GM18867 (cell line): ENCODE measurements around the gene CBX6.
"Not testable (repeated sequence)": the region's sequence is repeated elsewhere in the genome, so short reads cannot be mapped to it uniquely, and the experiment has no call there.

Experiments
- ATAC-seq: cut with Tn5 transposase; IDR thresholded peaks from one replicate; pipeline ENCODE4 v1.9.1; 2021; ENCODE audit warnings: mild to moderate bottlenecking, moderate library complexity; ENCODE audit not compliant: unreplicated experiment

CBX6 gene

GRCh38 chr22:38861170-38861876 is 10.7 kb downstream of the CBX6 start:
- ATAC-seq: no peak

- ATAC-seq: no peak
These were observed 11.5 kb downstream of the CBX6 start for GRCh38 chr22:38860283-38861169.

- no peak for ATAC-seq
These were observed 12.3 kb downstream of the CBX6 start for GRCh38 chr22:38859581-38860282.

GRCh38 chr22:38858492-38858891 is 13.5 kb downstream of the CBX6 start:
- no peak for ATAC-seq

GRCh38 chr22:38854476-38854875 is 17.5 kb downstream of the CBX6 start:
- not testable (repeated sequence) for ATAC-seq

- not testable (repeated sequence) for ATAC-seq
These were observed 18.1 kb downstream of the CBX6 start for GRCh38 chr22:38853883-38854282.

GRCh38 chr22:38853196-38853651 is 18.8 kb downstream of the CBX6 start:
- ATAC-seq: no peak

GRCh38 chr22:38852522-38852921 is 19.5 kb downstream of the CBX6 start:
- no peak for ATAC-seq

GRCh38 chr22:38850941-38851849 is 20.8 kb downstream of the CBX6 start:
- ATAC-seq: no peak

- no peak for ATAC-seq
These were observed 21.6 kb downstream of the CBX6 start for GRCh38 chr22:38850399-38850798.

- ATAC-seq: no peak
These were observed 22.2 kb downstream of the CBX6 start for GRCh38 chr22:38849811-38850210.

- ATAC-seq: no peak
These were observed 25.6 kb downstream of the CBX6 start for GRCh38 chr22:38846412-38846811.

- no peak for ATAC-seq
These were observed 26.8 kb downstream of the CBX6 start for GRCh38 chr22:38845004-38845740.

GRCh38 chr22:38844315-38845003 is 27.6 kb downstream of the CBX6 start:
- no peak for ATAC-seq

- no peak for ATAC-seq
These were observed 28.2 kb downstream of the CBX6 start, which contains the start of gene NPTXR for GRCh38 chr22:38843657-38844314. Gene NPTXR, minus strand, starts transcription at chr22:38844028.

- ATAC-seq: no peak
These were observed 28.8 kb downstream of the CBX6 start for GRCh38 chr22:38843201-38843656.

GRCh38 chr22:38842512-38843200 is 29.4 kb downstream of the CBX6 start:
- no peak for ATAC-seq

- no peak for ATAC-seq
These were observed 30.4 kb downstream of the CBX6 start for GRCh38 chr22:38841635-38842034.
